ENCODE results near the gene GPAT2. TPM values are rescaled to one million over a fixed set of nuclear protein-coding genes. Genes with fewer than 3 reads are reported as not detected.
"Not testable (repeated sequence)": the region's sequence is repeated elsewhere in the genome, so short reads cannot be mapped to it uniquely, and the experiment has no call there.

GPAT2 gene
- total RNA-seq, 1 donor from 2014 or later, result 0.79 TPM

GRCh38 chr2:96055830-96056229 is 21.1 kb upstream of the GPAT2 start:
- DNase-seq (ENCODE audit: low read depth); H3K4me3 ChIP-seq (ENCODE audit: low read depth, low read length); H3K27me3 ChIP-seq (ENCODE audit: control insufficient read depth, insufficient read depth, low read length); H3K36me3 ChIP-seq (ENCODE audit: control insufficient read depth, insufficient read depth, low read length); FAIRE-seq: not testable (repeated sequence)

- FAIRE-seq; H3K4me3 ChIP-seq (ENCODE audit: low read depth, low read length); H3K36me3 ChIP-seq (ENCODE audit: control insufficient read depth, insufficient read depth, low read length); DNase-seq (ENCODE audit: low read depth); H3K27me3 ChIP-seq (ENCODE audit: control insufficient read depth, insufficient read depth, low read length): not testable (repeated sequence)
Measured at GRCh38 chr2:96054537-96054936, 19.8 kb upstream of the GPAT2 start.

- H3K36me3 ChIP-seq (ENCODE audit: control insufficient read depth, insufficient read depth, low read length); DNase-seq (ENCODE audit: low read depth); H3K4me3 ChIP-seq (ENCODE audit: low read depth, low read length); FAIRE-seq; H3K27me3 ChIP-seq (ENCODE audit: control insufficient read depth, insufficient read depth, low read length): not testable (repeated sequence)
Measured at GRCh38 chr2:96053385-96053784, 18.7 kb upstream of the GPAT2 start.

DNA sequence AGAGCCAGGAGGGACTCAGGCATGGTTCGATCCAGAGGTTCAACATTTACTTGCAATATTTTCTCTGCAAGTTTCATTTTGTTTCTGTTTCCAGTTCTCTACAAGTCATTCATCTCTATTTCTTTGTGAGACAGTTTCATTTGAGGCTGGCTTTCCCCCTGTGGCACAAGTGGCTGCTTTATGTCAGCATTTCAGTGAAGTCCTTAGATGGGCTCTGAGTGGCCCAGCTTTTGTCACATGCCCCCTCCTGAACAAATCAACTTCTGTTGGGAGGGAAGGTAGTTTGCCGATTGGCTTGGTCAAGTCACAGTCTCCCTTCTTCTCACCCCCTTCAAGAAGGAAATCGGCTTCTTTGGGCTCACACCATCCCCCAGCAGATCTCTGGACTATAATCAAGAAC is 17.9 kb upstream of the GPAT2 start:
- H3K36me3 ChIP-seq (ENCODE audit: control insufficient read depth, insufficient read depth, low read length); H3K4me3 ChIP-seq (ENCODE audit: low read depth, low read length); FAIRE-seq; H3K27me3 ChIP-seq (ENCODE audit: control insufficient read depth, insufficient read depth, low read length); DNase-seq (ENCODE audit: low read depth): not testable (repeated sequence)

DNA sequence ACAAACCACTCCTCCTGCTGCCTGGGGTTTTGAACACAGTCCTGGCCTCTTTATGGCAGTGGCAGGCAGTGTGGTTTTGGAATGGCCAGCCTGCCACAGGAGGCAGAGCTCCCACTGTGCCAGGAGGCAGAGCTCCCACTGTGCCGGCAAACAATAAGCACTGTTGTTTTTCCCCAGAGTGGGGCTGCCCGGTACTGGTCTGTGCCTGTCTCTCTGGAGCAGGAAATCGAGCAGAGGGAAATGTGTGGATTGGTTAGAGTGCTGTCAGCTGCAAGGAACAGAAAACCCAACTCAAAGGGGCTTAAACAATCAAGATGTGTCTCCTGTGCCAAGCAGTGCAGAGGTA is 15.2 kb upstream of the GPAT2 start:
- DNase-seq (ENCODE audit: low read depth); H3K27me3 ChIP-seq (ENCODE audit: control insufficient read depth, insufficient read depth, low read length); H3K36me3 ChIP-seq (ENCODE audit: control insufficient read depth, insufficient read depth, low read length); H3K4me3 ChIP-seq (ENCODE audit: low read depth, low read length); FAIRE-seq: not testable (repeated sequence)

- H3K4me3 ChIP-seq (ENCODE audit: low read depth, low read length); H3K27me3 ChIP-seq (ENCODE audit: control insufficient read depth, insufficient read depth, low read length); FAIRE-seq; DNase-seq (ENCODE audit: low read depth); H3K36me3 ChIP-seq (ENCODE audit: control insufficient read depth, insufficient read depth, low read length): not testable (repeated sequence)
Measured at GRCh38 chr2:96049049-96049916, 14.6 kb upstream of the GPAT2 start.

- not testable (repeated sequence) for H3K4me3 ChIP-seq (ENCODE audit: low read depth, low read length)
Measured at GRCh38 chr2:96035554-96035953, 838 bp upstream of the GPAT2 start.

GRCh38 chr2:96033997-96034396 is 719 bp downstream of the GPAT2 start:
- not testable (repeated sequence) for H3K27me3 ChIP-seq (ENCODE audit: control insufficient read depth, insufficient read depth, low read length); DNase-seq (ENCODE audit: low read depth); FAIRE-seq; H3K36me3 ChIP-seq (ENCODE audit: control insufficient read depth, insufficient read depth, low read length); H3K4me3 ChIP-seq (ENCODE audit: low read depth, low read length)

More at GRCh38 chr2:96035554-96035953, 838 bp upstream of the GPAT2 start:
- not testable (repeated sequence) for H3K36me3 ChIP-seq (ENCODE audit: control insufficient read depth, insufficient read depth, low read length); FAIRE-seq; DNase-seq (ENCODE audit: low read depth); H3K27me3 ChIP-seq (ENCODE audit: control insufficient read depth, insufficient read depth, low read length)

DNA sequence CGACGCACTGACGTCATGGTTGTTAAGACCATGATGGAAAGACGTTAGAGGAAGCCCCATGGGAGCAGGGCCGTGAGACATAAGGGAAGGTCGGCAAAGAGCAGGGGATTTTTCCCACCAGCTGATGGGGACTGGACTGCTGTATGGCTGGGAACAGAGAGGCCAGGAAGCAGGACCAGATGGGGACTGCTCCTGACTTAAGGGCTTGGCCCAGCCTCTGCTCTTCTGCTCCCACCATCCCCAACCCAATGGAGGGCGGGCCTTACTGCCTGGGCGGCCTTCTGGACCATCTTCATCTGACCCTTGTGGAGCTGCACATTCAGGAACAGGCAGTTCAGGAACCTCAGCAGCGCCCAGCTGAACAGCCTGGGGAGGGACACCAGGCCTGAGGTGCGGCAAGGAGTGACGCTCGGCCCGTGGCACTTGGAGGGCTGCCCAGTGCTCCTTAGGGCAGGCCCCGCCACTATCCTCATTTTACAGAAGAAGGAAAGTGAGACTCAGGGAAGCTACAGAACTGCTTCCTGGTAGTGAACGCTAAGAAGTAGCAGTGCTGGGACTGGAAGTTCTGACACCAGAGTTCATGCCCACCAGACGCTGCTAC is 6.9 kb downstream of the GPAT2 start:
- not testable (repeated sequence) for DNase-seq (ENCODE audit: low read depth); H3K4me3 ChIP-seq (ENCODE audit: low read depth, low read length)
- FAIRE-seq, result peak; percentile 75

GRCh38 chr2:96025755-96026154 is 9.0 kb downstream of the GPAT2 start:
- not testable (repeated sequence) for FAIRE-seq; H3K36me3 ChIP-seq (ENCODE audit: control insufficient read depth, insufficient read depth, low read length); H3K4me3 ChIP-seq (ENCODE audit: low read depth, low read length); H3K27me3 ChIP-seq (ENCODE audit: control insufficient read depth, insufficient read depth, low read length); DNase-seq (ENCODE audit: low read depth)

More for the DNA sequence above, 6.9 kb downstream of the GPAT2 start:
- H3K36me3 ChIP-seq (ENCODE audit: control insufficient read depth, insufficient read depth, low read length); H3K27me3 ChIP-seq (ENCODE audit: control insufficient read depth, insufficient read depth, low read length): not testable (repeated sequence)

GRCh38 chr2:96025194-96025492 is 9.6 kb downstream of the GPAT2 start:
- no peak overlapping the region for H3K4me3 ChIP-seq (ENCODE audit: low read depth, low read length)
- H3K27me3 ChIP-seq (ENCODE audit: control insufficient read depth, insufficient read depth, low read length), result no peaks in the 10 kb centered on the region
- DNase-seq (ENCODE audit: low read depth) (no peak), FAIRE-seq (no peak)
- TF ChIP-seq CTCF (IDR thresholded peaks at IDR 0.05; ENCODE audit: insufficient read depth, low read length, severe bottlenecking), result no peak
- H3K36me3 ChIP-seq (ENCODE audit: control insufficient read depth, insufficient read depth, low read length), result no peaks in the 10 kb centered on the region

Data from bronchial epithelial cell (primary cell).